Thoracic aorta (tissue), 2 donors: Measurements from ENCODE around the gene CNTNAP2. TPM values are rescaled to one million over a fixed set of nuclear protein-coding genes. Genes with fewer than 3 reads are reported as not detected.

Experiments used
- ATAC-seq: fragments of 150-250 bp; one replicate; pipeline ENCODE4 v1.8.0; 2017; ENCODE audit warnings: low read depth; ENCODE audit not compliant: insufficient number of reproducible peaks, low FRiP score
- DNase-seq: peaks from one replicate; pipeline ENCODE4 v3.0.0-alpha.2; 2020; ENCODE audit warnings: low spot score
- H3K27ac ChIP-seq, 2 donors: fragments of 200-600 bp; sonication (generic); 1 replicate in 1 of 2; 2 replicates in 1 of 2; pipeline ENCODE4 v1.5.1; 2016; ENCODE audit warnings: mild to moderate bottlenecking in 2 of 2, moderate library complexity in 2 of 2
- H3K27me3 ChIP-seq: fragments of 200-600 bp; sonication (generic); replicated peaks from 2 replicates; pipeline ENCODE4 v1.6.0; 2016; ENCODE audit warnings: mild to moderate bottlenecking; ENCODE audit not compliant: insufficient read depth
- H3K36me3 ChIP-seq: fragments of 200-600 bp; sonication (generic); one replicate; pipeline ENCODE4 v1.5.1; 2016
- H3K4me1 ChIP-seq, 2 donors: fragments of 200-600 bp; sonication (generic); 1 replicate in 1 of 2; 2 replicates in 1 of 2; pipeline versions ENCODE4 v1.5.1 to v1.6.0; 2016; ENCODE audit warnings: low read depth in 2 of 2, mild to moderate bottlenecking in 1 of 2; ENCODE audit not compliant: control insufficient read depth in 1 of 2
- H3K4me3 ChIP-seq: fragments of 200-600 bp; sonication (generic); 2 replicates; pipeline ENCODE4 v1.5.1; 2016; ENCODE audit warnings: mild to moderate bottlenecking
- H3K9me3 ChIP-seq: fragments of 200-600 bp; sonication (generic); 2 replicates; pipeline ENCODE4 v1.5.1; 2016
- CTCF ChIP-seq: fragments of 200-600 bp; sonication (generic); IDR thresholded peaks from one replicate; pipeline ENCODE4 v1.5.1; 2019; ENCODE audit warnings: antibody characterized with exemption
- total RNA-seq, 2 donors: library from RNA; depleted of rRNA; stranded (reverse); fragments of >200 nt; gene quantifications; one replicate each; pipeline versions ENCODE4 v1.1.0 to v1.2.3, GENCODE V29; 2016

The CNTNAP2 gene
- total RNA-seq, 2 donors from 2014 or later, result not detected

GRCh38 chr7:146115548-146115850 is 1.1 kb upstream of the CNTNAP2 start:
- Histone ChIP-seq H3K9me3 (no peaks in the 10 kb centered on the region), H3K36me3 (no peaks in the 10 kb centered on the region), H3K4me3 (peak overlapping the region; percentile 68), H3K27ac (no peak overlapping the region), H3K4me1 (peaks cover 7 to 12% of the 10 kb centered on the region in 2 donors), H3K27me3 (no peaks in the 10 kb centered on the region)
- ATAC-seq (no peak), DNase-seq (no peak)
- no peak for TF ChIP-seq CTCF

- H3K27me3 ChIP-seq, result no peaks in the 10 kb centered on the region
Observed at GRCh38 chr7:146115851-146116520, 615 bp upstream of the CNTNAP2 start.

GRCh38 chr7:146117576-146117975 is 975 bp downstream of the CNTNAP2 start:
- no peak for TF ChIP-seq CTCF
- no peak overlapping the region for H3K27ac ChIP-seq
- no peaks in the 10 kb centered on the region for H3K27me3 ChIP-seq
- no peak overlapping the region for H3K4me3 ChIP-seq
- no peaks in the 10 kb centered on the region for H3K36me3 ChIP-seq
- H3K9me3 ChIP-seq, result no peaks in the 10 kb centered on the region
- peaks cover 7 to 12% of the 10 kb centered on the region in 2 donors for H3K4me1 ChIP-seq
- ATAC-seq, result no peak
- no peak for DNase-seq

More at GRCh38 chr7:146115851-146116520, 615 bp upstream of the CNTNAP2 start:
- H3K4me1 ChIP-seq, result peaks cover 7 to 12% of the 10 kb centered on the region in 2 donors
- no peaks in the 10 kb centered on the region for H3K9me3 ChIP-seq
- no peaks in the 10 kb centered on the region for H3K36me3 ChIP-seq
- ATAC-seq (peak; percentile 43), DNase-seq (no peak)
- H3K4me3 ChIP-seq, result peak overlapping the region; percentile 68
- H3K27ac ChIP-seq, result no peak overlapping the region
- no peak for TF ChIP-seq CTCF

- no peaks in the 10 kb centered on the region for H3K27me3 ChIP-seq
- no peak overlapping the region for H3K4me3 ChIP-seq
- H3K36me3 ChIP-seq, result no peaks in the 10 kb centered on the region
- ATAC-seq, result no peak
- no peak overlapping the region for H3K27ac ChIP-seq
- H3K9me3 ChIP-seq, result no peaks in the 10 kb centered on the region
- DNase-seq, result no peak
- H3K4me1 ChIP-seq, result peaks cover 7 to 12% of the 10 kb centered on the region in 2 donors
- no peak for TF ChIP-seq CTCF
Observed at GRCh38 chr7:146119002-146119401, 2.4 kb downstream of the CNTNAP2 start.

- no peaks in the 10 kb centered on the region for H3K36me3 ChIP-seq
- H3K27ac ChIP-seq, result no peak overlapping the region
- H3K4me3 ChIP-seq, result no peak overlapping the region
- no peak for DNase-seq
- no peaks in the 10 kb centered on the region for H3K4me1 ChIP-seq
- no peak for ATAC-seq
- H3K9me3 ChIP-seq, result no peaks in the 10 kb centered on the region
- no peaks in the 10 kb centered on the region for H3K27me3 ChIP-seq
- TF ChIP-seq CTCF, result no peak
Observed at GRCh38 chr7:146123715-146124114, 7.1 kb downstream of the CNTNAP2 start.
